GM18951 (cell line): Measurements from ENCODE around the gene BPNT1.
"Not testable (repeated sequence)": the region's sequence is repeated elsewhere in the genome, so short reads cannot be mapped to it uniquely, and the experiment has no call there.

Experiments
- POLR2A ChIP-seq: IDR thresholded peaks from 4 replicates; pipeline ENCODE4 v1.6.1; 2011; ENCODE audit warnings: mild to moderate bottlenecking; ENCODE audit not compliant: insufficient read length, insufficient read depth; ENCODE audit errors: extremely low read depth
- in situ Hi-C: fragments of 300-500 bp; cut with MboI; formaldehyde crosslinking; loops from one replicate; pipeline ENCODE4 v1.12.0; 2022; ENCODE audit warnings: low sequenced_read_pairs, mixed read lengths, inconsistent platforms; ENCODE audit not compliant: unreplicated experiment

BPNT1 gene

GRCh38 chr1:220046052-220046930, 43.3 kb downstream of the BPNT1 start, which contains the start of gene EPRS1:
Gene EPRS1, minus strand, starts transcription at chr1:220046505. Its CDS starts 117 bp downstream, at chr1:220046388.
- in situ Hi-C loops: no loop called here

GRCh38 chr1:220045356-220046051, 44.1 kb downstream of the BPNT1 start:
- TF ChIP-seq POLR2A: no peak
- in situ Hi-C loops: no loop called here

More at GRCh38 chr1:220046052-220046930, 43.3 kb downstream of the BPNT1 start, which contains the start of gene EPRS1:
- TF ChIP-seq POLR2A: peak; percentile 92

GRCh38 chr1:220044678-220045355, 44.8 kb downstream of the BPNT1 start:
- no peak for TF ChIP-seq POLR2A
- in situ Hi-C loops: no loop called here

- in situ Hi-C loops: no loop called here
- TF ChIP-seq POLR2A: no peak
Measured at GRCh38 chr1:220043646-220044045, 45.9 kb downstream of the BPNT1 start.

- TF ChIP-seq POLR2A: no peak
- in situ Hi-C loops: no loop called here
Measured at GRCh38 chr1:220040028-220040596, 49.5 kb downstream of the BPNT1 start.

- no peak for TF ChIP-seq POLR2A
- in situ Hi-C loops: no loop called here
Measured at GRCh38 chr1:220038640-220039039, 50.9 kb downstream of the BPNT1 start.

- in situ Hi-C loops: not testable (repeated sequence)
Measured at GRCh38 chr1:220037810-220038209, 51.8 kb downstream of the BPNT1 start.

- TF ChIP-seq POLR2A: no peak
- in situ Hi-C loops: no loop called here
Measured at GRCh38 chr1:220032911-220033310, 56.7 kb downstream of the BPNT1 start.

- in situ Hi-C loops: no loop called here
- TF ChIP-seq POLR2A: no peak
Measured at GRCh38 chr1:220031287-220031686, 58.3 kb downstream of the BPNT1 start.

GRCh38 chr1:220028346-220028895, 61.2 kb downstream of the BPNT1 start:
- in situ Hi-C loops: no loop called here
- no peak for TF ChIP-seq POLR2A

- TF ChIP-seq POLR2A: no peak
- in situ Hi-C loops: no loop called here
Measured at GRCh38 chr1:220019071-220019470, 70.5 kb downstream of the BPNT1 start.

- in situ Hi-C loops: no loop called here
- TF ChIP-seq POLR2A: no peak
Measured at GRCh38 chr1:220013497-220013896, 76.1 kb downstream of the BPNT1 start.

- no peak for TF ChIP-seq POLR2A
- in situ Hi-C loops: no loop called here
Measured at GRCh38 chr1:220012259-220012658, 77.3 kb downstream of the BPNT1 start.

GRCh38 chr1:220011620-220012019, 78.0 kb downstream of the BPNT1 start:
- in situ Hi-C loops: no loop called here
- TF ChIP-seq POLR2A: no peak
